Duodenal mucosa (tissue), 2 donors: Measurements from ENCODE around the gene ROS1.
"Not testable (repeated sequence)": the region's sequence is repeated elsewhere in the genome, so short reads cannot be mapped to it uniquely, and the experiment has no call there.

Source experiments
- H3K27ac ChIP-seq: one replicate; pipeline ENCODE4 v1.7.0; 2013; ENCODE audit warnings: low read depth, low read length
- H3K27me3 ChIP-seq, 2 donors: one replicate each; pipeline ENCODE4 v1.7.0; 2013; ENCODE audit warnings: low read length in 2 of 2, control low read depth in 1 of 2; ENCODE audit not compliant: insufficient read depth in 2 of 2, control insufficient read depth in 1 of 2
- H3K36me3 ChIP-seq, 2 donors: one replicate each; pipeline ENCODE4 v1.7.0; 2013; ENCODE audit warnings: low read length in 2 of 2, control low read depth in 1 of 2; ENCODE audit not compliant: insufficient read depth in 2 of 2, control insufficient read depth in 1 of 2
- H3K4me1 ChIP-seq, 2 donors: one replicate each; pipeline ENCODE4 v1.7.0; 2013; ENCODE audit warnings: low read length in 2 of 2, control low read depth in 1 of 2; ENCODE audit not compliant: insufficient read depth in 2 of 2, control insufficient read depth in 1 of 2
- H3K4me3 ChIP-seq, 2 donors: one replicate each; pipeline ENCODE4 v1.7.0; 2013; ENCODE audit warnings: low read length in 2 of 2, low read depth in 1 of 2
- H3K9ac ChIP-seq, 2 donors: one replicate each; pipeline ENCODE4 v1.7.0; 2013; ENCODE audit warnings: low read length in 2 of 2, low read depth in 1 of 2
- H3K9me3 ChIP-seq, 2 donors: one replicate each; pipeline ENCODE4 v1.7.0; 2013; ENCODE audit warnings: low read length in 2 of 2, control low read depth in 1 of 2; ENCODE audit not compliant: control insufficient read depth in 1 of 2

ROS1 gene

DNA sequence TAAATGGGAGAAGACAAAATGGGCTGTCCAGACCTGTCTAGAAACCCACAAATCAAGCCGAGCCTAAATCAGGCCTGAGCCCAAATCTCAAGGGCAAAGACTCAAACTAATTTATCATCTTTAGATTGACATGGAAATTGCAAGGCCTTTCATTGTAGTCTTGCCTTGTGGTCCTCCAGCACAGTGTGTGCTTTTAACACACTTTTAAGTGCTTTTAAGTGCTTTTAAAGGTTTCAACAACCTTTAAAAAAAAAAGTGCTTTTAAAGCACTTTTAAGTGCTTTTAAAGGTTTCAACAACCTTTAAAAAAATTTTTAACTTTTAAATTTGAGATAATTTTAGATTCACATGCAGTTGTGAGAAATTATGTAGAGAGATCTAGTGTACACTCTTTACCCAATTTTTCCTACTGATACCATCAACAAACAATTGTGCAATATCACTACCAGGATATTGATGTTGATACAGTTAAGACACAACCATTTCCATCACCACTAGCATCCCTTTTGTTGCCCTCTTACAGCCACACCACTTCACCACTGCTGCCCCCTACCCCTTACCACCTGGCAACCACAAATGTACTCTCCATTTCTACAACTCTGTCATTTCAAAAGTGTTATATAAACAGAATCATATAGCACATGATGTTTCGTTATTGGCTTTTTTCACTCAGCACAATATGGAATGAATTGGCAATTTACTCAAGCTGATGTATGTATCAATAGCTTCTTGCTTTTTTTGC is 33.6 kb upstream of the ROS1 start:
- Histone ChIP-seq H3K27me3 (no peaks in the 10 kb centered on the region), H3K9ac (no peak overlapping the region), H3K4me1 (peaks cover 8 to 12% of the 10 kb centered on the region in 2 donors), H3K9me3 (no peaks in the 10 kb centered on the region), H3K27ac (no peak overlapping the region), H3K4me3 (no peak overlapping the region), H3K36me3 (no peaks in the 10 kb centered on the region)

DNA sequence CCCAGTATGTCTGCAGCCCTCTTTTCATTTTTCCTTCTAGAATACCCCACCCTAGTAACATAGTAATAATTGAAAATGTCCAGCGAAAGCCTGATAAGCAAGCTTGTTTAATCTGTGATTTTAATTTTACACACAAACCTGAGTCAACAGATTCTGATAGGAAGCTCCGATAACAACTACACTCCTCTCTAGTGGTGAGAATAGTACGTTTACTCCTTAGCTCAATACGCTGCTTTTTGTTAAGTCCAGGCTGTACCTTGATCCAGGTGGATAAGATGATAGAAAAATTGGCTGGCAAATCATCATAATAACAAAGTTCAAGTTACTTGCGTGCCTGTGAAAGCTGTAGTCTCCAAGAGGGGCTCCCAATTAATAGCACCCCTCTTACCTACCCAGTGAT is 31.3 kb upstream of the ROS1 start:
- H3K4me1 ChIP-seq, result peaks cover 8 to 14% of the 10 kb centered on the region in 2 donors
- H3K4me3 ChIP-seq, result no peak overlapping the region
- H3K27me3 ChIP-seq, result no peaks in the 10 kb centered on the region
- no peaks in the 10 kb centered on the region for H3K9me3 ChIP-seq
- no peak overlapping the region for H3K9ac ChIP-seq
- no peak overlapping the region for H3K27ac ChIP-seq
- no peaks in the 10 kb centered on the region for H3K36me3 ChIP-seq

DNA sequence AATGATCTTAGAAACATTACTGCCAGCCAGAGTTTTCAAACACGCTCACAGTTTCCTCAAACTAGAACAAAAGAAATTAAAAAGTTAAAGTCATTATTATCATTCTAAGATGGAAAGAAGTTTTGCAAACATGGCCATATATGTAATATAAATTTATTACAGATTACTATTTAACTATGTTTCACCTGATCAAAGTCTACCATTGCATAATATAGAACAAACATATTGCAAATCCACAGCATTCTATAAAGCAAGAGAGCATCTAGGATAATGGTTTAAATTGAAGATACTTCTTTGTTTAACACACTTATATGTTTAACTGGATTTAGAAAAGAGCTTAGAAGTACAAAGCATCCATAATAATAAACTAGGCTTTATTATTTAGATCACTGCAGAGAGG is 30.5 kb upstream of the ROS1 start:
- no peak overlapping the region for H3K4me3 ChIP-seq
- no peaks in the 10 kb centered on the region for H3K36me3 ChIP-seq
- peaks cover 8 to 21% of the 10 kb centered on the region in 2 donors for H3K4me1 ChIP-seq
- H3K27me3 ChIP-seq, result no peaks in the 10 kb centered on the region
- no peak overlapping the region for H3K9ac ChIP-seq
- no peak overlapping the region for H3K27ac ChIP-seq
- no peaks in the 10 kb centered on the region for H3K9me3 ChIP-seq

DNA sequence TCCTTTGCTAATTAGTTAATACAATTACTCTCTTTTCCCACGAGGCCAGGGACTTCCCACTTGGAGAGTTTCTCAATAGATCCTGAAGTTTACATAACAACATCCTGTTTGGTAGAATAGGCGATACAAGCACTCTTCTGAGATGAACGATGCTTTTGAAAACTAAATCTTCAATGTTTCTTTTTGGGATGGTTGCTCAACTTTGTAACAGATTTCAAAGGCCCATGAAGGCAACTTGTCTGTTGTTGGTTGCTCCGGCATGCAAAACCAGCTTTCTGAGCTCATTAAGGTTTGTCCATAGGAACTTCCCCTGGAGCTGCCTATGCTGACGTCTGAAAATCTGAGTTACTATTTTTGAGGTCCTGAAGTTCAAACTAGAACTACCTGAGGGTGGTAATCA is 25.9 kb upstream of the ROS1 start:
- no peaks in the 10 kb centered on the region for H3K9me3 ChIP-seq
- no peak overlapping the region for H3K27ac ChIP-seq
- H3K36me3 ChIP-seq, result no peaks in the 10 kb centered on the region
- H3K4me1 ChIP-seq, result peaks cover under 1 to 22% of the 10 kb centered on the region in 2 donors
- no peak overlapping the region for H3K9ac ChIP-seq
- H3K27me3 ChIP-seq, result peaks cover 10 to 11% of the 10 kb centered on the region in 2 donors
- H3K4me3 ChIP-seq, result no peak overlapping the region

DNA sequence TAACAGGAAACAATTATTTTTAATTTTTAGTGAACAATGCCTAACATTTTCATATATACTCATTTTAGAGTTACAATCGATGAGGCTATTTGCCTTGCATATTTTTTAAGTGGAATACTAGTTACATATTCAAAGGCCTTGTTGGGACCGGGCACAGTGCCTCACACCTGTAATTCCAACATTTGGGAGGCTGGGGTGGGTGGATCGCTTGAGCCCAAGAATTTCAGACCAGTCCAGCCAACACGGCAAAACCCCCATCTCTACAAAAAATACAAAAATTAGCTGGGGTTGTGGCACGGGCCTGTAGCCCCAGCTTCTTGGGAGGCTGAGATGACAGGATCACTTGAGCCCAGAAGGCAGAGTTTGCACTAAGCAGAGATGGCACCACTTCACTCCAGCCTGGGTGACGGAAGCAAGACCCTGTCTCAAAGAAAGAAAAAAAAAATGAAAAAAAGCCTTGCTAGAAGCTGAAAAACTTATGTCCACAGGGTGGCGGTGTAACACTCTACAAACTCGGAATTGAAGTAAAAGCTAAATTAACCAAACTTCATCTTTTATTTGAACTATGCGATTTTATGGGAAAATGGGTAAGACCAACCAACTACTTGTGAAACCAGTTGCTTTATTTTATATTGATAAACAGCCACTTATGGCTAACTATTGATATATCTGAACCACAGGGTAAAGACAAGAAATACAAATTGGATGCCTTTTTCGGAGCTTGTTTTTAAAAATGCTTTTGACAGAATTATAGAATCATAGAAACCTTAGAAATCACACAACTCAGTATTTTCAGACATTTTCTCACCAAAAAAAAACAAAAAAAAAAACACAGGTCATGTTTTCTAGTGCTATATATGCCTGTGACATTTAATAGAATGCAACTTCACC is 24.1 kb upstream of the ROS1 start:
- Histone ChIP-seq H3K27ac (no peak overlapping the region), H3K9me3 (no peaks in the 10 kb centered on the region), H3K27me3 (peaks cover 10 to 14% of the 10 kb centered on the region in 2 donors), H3K4me3 (no peak overlapping the region), H3K4me1 (peaks cover 0 to 16% of the 10 kb centered on the region in 2 donors), H3K36me3 (no peaks in the 10 kb centered on the region), H3K9ac (no peak overlapping the region)

DNA sequence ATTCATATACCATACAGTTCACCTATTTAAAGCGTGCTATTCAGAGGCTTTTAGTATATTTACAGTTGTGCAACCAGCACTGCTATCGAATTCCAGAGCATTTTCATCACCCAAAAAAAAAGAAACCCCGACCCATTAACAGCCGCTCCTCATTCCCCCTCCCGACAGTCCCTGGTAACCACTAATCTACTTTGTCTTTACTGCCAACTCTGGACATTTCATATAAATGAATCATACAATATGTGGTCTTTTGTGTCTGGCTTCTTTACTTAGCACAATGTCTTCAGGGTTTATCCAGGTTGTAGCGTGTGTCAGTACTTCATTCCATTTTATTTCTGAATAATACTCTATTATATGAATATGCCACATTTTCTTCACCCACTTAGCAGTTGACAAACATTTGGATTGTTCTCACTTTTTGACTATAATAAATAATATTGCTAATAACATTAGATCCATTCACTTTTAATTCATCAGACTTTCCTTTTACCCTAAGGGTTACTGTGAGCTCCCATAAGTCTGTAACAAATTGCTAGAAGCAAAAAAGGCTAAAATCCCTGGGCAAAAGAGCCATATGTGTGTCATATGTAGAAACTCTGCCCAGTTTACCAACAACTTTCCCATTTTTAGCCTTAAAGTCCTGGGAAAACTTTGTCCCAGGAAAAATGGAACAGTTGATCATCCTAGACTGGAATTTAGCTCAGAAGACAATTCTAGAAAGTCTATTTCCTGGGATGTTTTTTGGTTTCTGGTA is 23.2 kb upstream of the ROS1 start:
- peaks cover 0 to 16% of the 10 kb centered on the region in 2 donors for H3K4me1 ChIP-seq
- no peak overlapping the region for H3K27ac ChIP-seq
- no peak overlapping the region for H3K4me3 ChIP-seq

DNA sequence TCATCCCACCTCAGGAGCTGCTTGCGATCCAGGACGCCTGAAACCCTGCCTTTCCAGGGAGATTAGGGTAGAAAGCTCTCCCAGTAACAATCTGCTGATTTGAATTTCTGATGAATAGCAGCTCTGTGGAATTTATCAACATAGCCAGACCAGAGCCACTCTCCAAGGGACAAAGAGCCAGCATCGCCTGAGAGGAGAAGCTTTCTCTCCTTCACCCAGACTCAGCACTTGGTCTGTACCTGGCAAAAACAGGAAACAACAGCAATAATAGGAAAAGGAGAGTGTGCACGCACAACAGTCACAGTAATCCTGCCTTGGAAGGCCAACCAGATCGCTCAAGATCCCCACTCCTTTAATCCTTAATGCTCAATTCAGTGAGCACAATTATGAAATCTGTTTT is 22.3 kb upstream of the ROS1 start:
- no peak overlapping the region for H3K27ac ChIP-seq
- H3K27me3 ChIP-seq, result peaks cover 10 to 15% of the 10 kb centered on the region in 2 donors
- H3K36me3 ChIP-seq, result no peaks in the 10 kb centered on the region
- no peaks in the 10 kb centered on the region for H3K9me3 ChIP-seq
- H3K4me3 ChIP-seq, result no peak overlapping the region
- H3K9ac ChIP-seq, result no peak overlapping the region
- H3K4me1 ChIP-seq, result peaks cover 0 to 16% of the 10 kb centered on the region in 2 donors

More for the DNA sequence above, 23.2 kb upstream of the ROS1 start:
- Histone ChIP-seq H3K27me3 (peaks cover 10 to 15% of the 10 kb centered on the region in 2 donors), H3K9me3 (no peaks in the 10 kb centered on the region), H3K9ac (no peak overlapping the region), H3K36me3 (no peaks in the 10 kb centered on the region)

DNA sequence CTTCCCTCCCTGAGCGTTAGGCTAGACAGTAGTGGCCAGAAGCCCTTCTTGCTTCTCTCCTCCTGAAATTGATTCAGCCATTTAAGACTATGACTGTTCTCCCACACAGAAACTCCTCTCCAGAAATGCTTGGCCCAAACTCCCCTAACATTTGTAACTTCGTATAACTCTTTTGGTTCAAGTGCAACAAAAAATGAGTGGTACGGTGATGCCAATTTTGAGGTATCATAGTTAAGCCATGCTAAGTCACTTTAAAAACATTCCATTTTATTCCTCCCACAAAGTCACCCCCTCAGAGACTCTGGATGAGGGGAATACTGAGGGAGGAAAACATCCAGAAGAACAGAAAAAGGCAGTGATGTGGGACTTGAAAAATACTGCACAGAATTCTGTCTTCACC is 21.1 kb upstream of the ROS1 start:
- H3K27me3 ChIP-seq, result peaks cover 10 to 15% of the 10 kb centered on the region in 2 donors
- H3K36me3 ChIP-seq, result no peaks in the 10 kb centered on the region
- no peaks in the 10 kb centered on the region for H3K9me3 ChIP-seq
- peaks cover 0 to 13% of the 10 kb centered on the region in 2 donors for H3K4me1 ChIP-seq
- no peak overlapping the region for H3K27ac ChIP-seq
- H3K4me3 ChIP-seq, result no peak overlapping the region
- no peak overlapping the region for H3K9ac ChIP-seq

DNA sequence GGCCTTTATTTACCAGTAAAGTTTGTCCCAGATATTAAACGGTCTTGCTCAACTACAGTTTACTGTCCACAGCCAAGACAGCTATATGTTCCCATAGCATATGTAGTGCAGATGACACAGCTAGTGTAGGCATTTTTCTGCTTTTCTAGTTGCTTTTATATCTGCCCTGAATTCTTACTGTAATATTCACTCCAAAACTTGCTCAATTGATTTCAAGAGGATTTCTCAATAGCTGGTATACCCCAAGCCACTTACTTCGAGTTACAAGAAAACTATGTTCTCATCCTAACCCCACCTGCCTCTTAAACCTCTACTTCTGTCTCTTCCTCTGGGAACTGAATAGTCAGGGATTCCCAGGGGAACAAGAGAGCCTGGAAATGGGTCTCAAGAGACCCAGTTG is 18.9 kb upstream of the ROS1 start:
- Histone ChIP-seq H3K4me1 (no peaks in the 10 kb centered on the region), H3K27ac (no peak overlapping the region)

DNA sequence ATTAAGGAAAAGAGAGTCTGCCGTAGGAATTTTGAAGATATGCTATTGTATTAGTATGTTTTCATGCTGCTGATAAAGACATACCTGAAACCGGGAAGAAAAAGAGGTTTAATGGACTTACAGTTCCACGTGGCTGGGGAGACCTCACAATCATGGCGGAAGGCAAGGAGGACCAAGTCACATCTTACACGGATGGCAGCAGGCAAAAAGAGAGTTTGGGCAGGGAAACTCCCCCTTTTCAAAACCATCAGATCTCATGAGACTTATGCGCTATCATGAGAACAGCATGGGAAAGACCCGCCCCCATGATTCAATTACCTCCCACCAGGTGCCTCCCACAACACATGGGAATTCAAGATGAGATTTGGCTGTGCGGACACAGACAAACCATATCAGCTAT is 16.6 kb upstream of the ROS1 start:
- H3K9ac ChIP-seq, H3K4me1 ChIP-seq, H3K27me3 ChIP-seq: not testable (repeated sequence)

More for the DNA sequence above, 18.9 kb upstream of the ROS1 start:
- H3K9ac ChIP-seq, result no peak overlapping the region
- no peaks in the 10 kb centered on the region for H3K9me3 ChIP-seq
- peaks cover 10 to 15% of the 10 kb centered on the region in 2 donors for H3K27me3 ChIP-seq
- no peak overlapping the region for H3K4me3 ChIP-seq
- no peaks in the 10 kb centered on the region for H3K36me3 ChIP-seq

More for the DNA sequence above, 16.6 kb upstream of the ROS1 start:
- not testable (repeated sequence) for H3K36me3 ChIP-seq, H3K9me3 ChIP-seq, H3K4me3 ChIP-seq, H3K27ac ChIP-seq
